Trophoblast cell (in vitro differentiated cells and primary cell): ENCODE data around the gene COMMD3.
A peak's percentile ranks its signal among the peaks of the same experiment; 100 is the strongest.

Source experiments
- DNase-seq, 2 donors: peaks; one replicate each; pipeline ENCODE4 v3.0.0-alpha.2; 2016
- H2AFZ ChIP-seq: 2 replicates; pipeline ENCODE4 v1.6.1; 2013; ENCODE audit warnings: low read length, moderate library complexity, mild to moderate bottlenecking; ENCODE audit not compliant: insufficient read depth, poor library complexity
- H2AK5ac ChIP-seq: 2 replicates; pipeline ENCODE4 v1.6.1; 2013; ENCODE audit warnings: mild to moderate bottlenecking, low read length
- H2BK120ac ChIP-seq: 2 replicates; pipeline ENCODE4 v1.6.1; 2013; ENCODE audit warnings: low read length, mild to moderate bottlenecking, moderate library complexity; ENCODE audit not compliant: insufficient read depth, poor library complexity
- H2BK12ac ChIP-seq: 2 replicates; pipeline ENCODE4 v1.6.1; 2013; ENCODE audit warnings: mild to moderate bottlenecking, low read length, moderate library complexity
- H2BK5ac ChIP-seq: 2 replicates; pipeline ENCODE4 v1.6.1; 2013; ENCODE audit warnings: low read length, low read depth, moderate library complexity, mild to moderate bottlenecking; ENCODE audit not compliant: poor library complexity
- H3K14ac ChIP-seq: 2 replicates; pipeline ENCODE4 v1.6.1; 2013; ENCODE audit warnings: mild to moderate bottlenecking, low read length
- H3K18ac ChIP-seq: 2 replicates; pipeline ENCODE4 v1.6.1; 2013; ENCODE audit warnings: mild to moderate bottlenecking, low read length
- H3K23ac ChIP-seq: 2 replicates; pipeline ENCODE4 v1.6.1; 2013; ENCODE audit warnings: low read length
- H3K27ac ChIP-seq: 2 replicates; pipeline ENCODE4 v1.5.1; 2013; ENCODE audit warnings: low read depth, mild to moderate bottlenecking, inconsistent platforms, low read length, moderate library complexity
- H3K27me3 ChIP-seq: 2 replicates; pipeline ENCODE4 v1.6.1; 2013; ENCODE audit warnings: inconsistent platforms, mild to moderate bottlenecking, low read length, moderate library complexity; ENCODE audit not compliant: insufficient read depth
- H3K36me3 ChIP-seq, 2 experiments: 1 replicate in 1 of 2; 2 replicates in 1 of 2; pipeline ENCODE4 v1.6.1; 2013; ENCODE audit warnings: low read length in 2 of 2, mild to moderate bottlenecking in 2 of 2, moderate library complexity in 1 of 2; ENCODE audit not compliant: insufficient read depth in 2 of 2, control insufficient read depth in 1 of 2
- H3K4ac ChIP-seq: 2 replicates; pipeline ENCODE4 v1.6.1; 2013; ENCODE audit warnings: low read depth, mild to moderate bottlenecking, low read length, moderate library complexity
- H3K4me1 ChIP-seq, 2 experiments: 1 replicate in 1 of 2; 2 replicates in 1 of 2; pipeline ENCODE4 v1.6.1; 2013; ENCODE audit warnings: low read length in 2 of 2, mild to moderate bottlenecking in 2 of 2, moderate library complexity in 1 of 2; ENCODE audit not compliant: insufficient read depth in 2 of 2, control insufficient read depth in 1 of 2
- H3K4me2 ChIP-seq: 2 replicates; pipeline ENCODE4 v1.6.1; 2013; ENCODE audit warnings: inconsistent platforms, mild to moderate bottlenecking, low read length, moderate library complexity
- H3K4me3 ChIP-seq: 2 replicates; pipeline ENCODE4 v1.5.1; 2013; ENCODE audit warnings: mild to moderate bottlenecking, low read depth, low read length, inconsistent platforms
- H3K79me1 ChIP-seq: one replicate; pipeline ENCODE4 v1.6.1; 2013; ENCODE audit warnings: low read length
- H3K79me2 ChIP-seq: 2 replicates; pipeline ENCODE4 v1.6.1; 2013; ENCODE audit warnings: low read length, mild to moderate bottlenecking; ENCODE audit not compliant: control insufficient read depth, insufficient read depth, poor library complexity
- H3K9ac ChIP-seq: 2 replicates; pipeline ENCODE4 v1.6.1; 2013; ENCODE audit warnings: mild to moderate bottlenecking, low read length
- H3K9me3 ChIP-seq: 2 replicates; pipeline ENCODE4 v1.6.1; 2013; ENCODE audit warnings: low read depth, mild to moderate bottlenecking, control low read depth, inconsistent platforms, low read length; ENCODE audit not compliant: insufficient read depth
- H4K12ac ChIP-seq: 2 replicates; pipeline ENCODE4 v1.6.1; 2013; ENCODE audit warnings: low read depth, mild to moderate bottlenecking, low read length, moderate library complexity
- H4K8ac ChIP-seq: 2 replicates; pipeline ENCODE4 v1.6.1; 2013; ENCODE audit warnings: low read depth, mild to moderate bottlenecking, low read length, moderate library complexity
- H4K91ac ChIP-seq: one replicate; pipeline ENCODE4 v1.6.1; 2013; ENCODE audit warnings: low read depth, mild to moderate bottlenecking, low read length, moderate library complexity
- WGBS: extraction: QIAGEN DNeasy Blood & Tissue Kit; methylation state at CpG from one replicate; pipeline ENCODE4 v1.1.7; 2013; ENCODE audit warnings: missing lambda C conversion rate; ENCODE audit not compliant: insufficient read length, insufficient coverage; ENCODE audit errors: extremely low coverage; 5-methylcytosine and 5-hydroxymethylcytosine counted together

The COMMD3 gene

DNA sequence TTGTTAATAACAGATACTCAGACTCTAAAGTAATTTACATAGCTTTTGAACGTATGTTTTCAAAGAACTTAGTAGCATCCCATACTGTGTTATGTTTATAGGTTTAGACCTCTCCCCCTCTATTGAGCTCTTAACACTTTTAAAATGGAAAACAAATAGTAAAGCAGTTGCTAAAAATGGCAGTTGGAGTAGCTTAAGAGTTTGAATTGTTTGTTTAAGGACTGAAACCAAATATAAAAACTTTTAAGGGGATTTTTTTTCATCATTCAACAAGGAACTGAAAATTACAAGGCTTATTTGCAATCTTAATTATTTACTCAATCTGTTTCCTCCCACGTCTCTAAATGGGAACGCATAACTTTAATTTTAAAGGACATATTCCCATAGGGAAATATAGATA lies 27.5 kb downstream of the COMMD3 start:
- no peak overlapping the region for H3K18ac ChIP-seq
- H3K4me3 ChIP-seq, result no peak overlapping the region
- peaks cover 7% of the 10 kb centered on the region for H3K79me1 ChIP-seq
- H3K23ac ChIP-seq, result no peak overlapping the region
- no peak overlapping the region for H3K27ac ChIP-seq
- no peak overlapping the region for H4K91ac ChIP-seq
- H3K4me1 ChIP-seq, result peaks cover 10 to 12% of the 10 kb centered on the region in 2 experiments
- H3K4ac ChIP-seq, result no peak overlapping the region
- H3K4me2 ChIP-seq, result no peak overlapping the region
- H3K27me3 ChIP-seq, result peaks cover 32% of the 10 kb centered on the region
- WGBS, result no CpG with 5 or more reads among the region's 3 CpGs
- no peak overlapping the region for H3K14ac ChIP-seq
- no peak overlapping the region for H2BK12ac ChIP-seq
- H3K79me2 ChIP-seq, result peaks cover 5% of the 10 kb centered on the region
- H4K8ac ChIP-seq, result no peak overlapping the region
- DNase-seq, result no peak
- peaks cover 11% of the 10 kb centered on the region for H3K9me3 ChIP-seq
- H4K12ac ChIP-seq, result no peak overlapping the region
- no peak overlapping the region for H2BK120ac ChIP-seq
- no peak overlapping the region for H2BK5ac ChIP-seq
- no peak overlapping the region for H3K9ac ChIP-seq
- H3K36me3 ChIP-seq, result no peaks in the 10 kb centered on the region
- H2AK5ac ChIP-seq, result no peak overlapping the region
- H2AFZ ChIP-seq, result no peak overlapping the region

- no peak overlapping the region for H2BK120ac ChIP-seq
- H3K23ac ChIP-seq, result no peak overlapping the region
- no peak overlapping the region for H3K4me3 ChIP-seq
- no peak overlapping the region for H2AFZ ChIP-seq
- H3K4me2 ChIP-seq, result no peak overlapping the region
- peaks cover 32% of the 10 kb centered on the region for H3K27me3 ChIP-seq
- no peaks in the 10 kb centered on the region for H3K36me3 ChIP-seq
- H4K8ac ChIP-seq, result no peak overlapping the region
- H3K18ac ChIP-seq, result no peak overlapping the region
- peaks cover 7% of the 10 kb centered on the region for H3K79me1 ChIP-seq
- H3K9ac ChIP-seq, result no peak overlapping the region
- H2BK12ac ChIP-seq, result no peak overlapping the region
- H4K91ac ChIP-seq, result no peak overlapping the region
- no peak for DNase-seq
- H3K4me1 ChIP-seq, result peaks cover 10 to 12% of the 10 kb centered on the region in 2 experiments
- no CpG with 5 or more reads among the region's 1 CpG for WGBS
- peaks cover 11% of the 10 kb centered on the region for H3K9me3 ChIP-seq
- no peak overlapping the region for H3K27ac ChIP-seq
- H2AK5ac ChIP-seq, result no peak overlapping the region
- H3K4ac ChIP-seq, result no peak overlapping the region
- H3K79me2 ChIP-seq, result peaks cover 5% of the 10 kb centered on the region
- H3K14ac ChIP-seq, result no peak overlapping the region
- no peak overlapping the region for H4K12ac ChIP-seq
- no peak overlapping the region for H2BK5ac ChIP-seq
Measured at GRCh38 chr10:22344249-22344648, 28.1 kb downstream of the COMMD3 start.

GRCh38 chr10:22344781-22345300 lies 28.7 kb downstream of the COMMD3 start:
- Histone ChIP-seq H3K27me3 (peaks cover 32% of the 10 kb centered on the region), H4K91ac (no peak overlapping the region), H3K9me3 (peaks cover 11% of the 10 kb centered on the region), H3K4me3 (peak overlapping the region; percentile 39), H4K8ac (no peak overlapping the region), H2BK12ac (no peak overlapping the region), H3K36me3 (no peaks in the 10 kb centered on the region), H3K14ac (no peak overlapping the region), H3K4ac (no peak overlapping the region), H2BK120ac (no peak overlapping the region), H3K9ac (no peak overlapping the region), H2BK5ac (no peak overlapping the region), H2AFZ (peak overlapping the region; percentile 56), H2AK5ac (no peak overlapping the region), H3K79me2 (peaks cover 5% of the 10 kb centered on the region), H3K4me1 (peaks cover 10 to 12% of the 10 kb centered on the region in 2 experiments), H3K27ac (no peak overlapping the region), H3K23ac (no peak overlapping the region), H3K79me1 (peaks cover 7% of the 10 kb centered on the region), H3K4me2 (peak overlapping the region; percentile 51), H3K18ac (no peak overlapping the region), H4K12ac (no peak overlapping the region)
- WGBS, result no CpG with 5 or more reads among the region's 26 CpGs
- no peak for DNase-seq

DNA sequence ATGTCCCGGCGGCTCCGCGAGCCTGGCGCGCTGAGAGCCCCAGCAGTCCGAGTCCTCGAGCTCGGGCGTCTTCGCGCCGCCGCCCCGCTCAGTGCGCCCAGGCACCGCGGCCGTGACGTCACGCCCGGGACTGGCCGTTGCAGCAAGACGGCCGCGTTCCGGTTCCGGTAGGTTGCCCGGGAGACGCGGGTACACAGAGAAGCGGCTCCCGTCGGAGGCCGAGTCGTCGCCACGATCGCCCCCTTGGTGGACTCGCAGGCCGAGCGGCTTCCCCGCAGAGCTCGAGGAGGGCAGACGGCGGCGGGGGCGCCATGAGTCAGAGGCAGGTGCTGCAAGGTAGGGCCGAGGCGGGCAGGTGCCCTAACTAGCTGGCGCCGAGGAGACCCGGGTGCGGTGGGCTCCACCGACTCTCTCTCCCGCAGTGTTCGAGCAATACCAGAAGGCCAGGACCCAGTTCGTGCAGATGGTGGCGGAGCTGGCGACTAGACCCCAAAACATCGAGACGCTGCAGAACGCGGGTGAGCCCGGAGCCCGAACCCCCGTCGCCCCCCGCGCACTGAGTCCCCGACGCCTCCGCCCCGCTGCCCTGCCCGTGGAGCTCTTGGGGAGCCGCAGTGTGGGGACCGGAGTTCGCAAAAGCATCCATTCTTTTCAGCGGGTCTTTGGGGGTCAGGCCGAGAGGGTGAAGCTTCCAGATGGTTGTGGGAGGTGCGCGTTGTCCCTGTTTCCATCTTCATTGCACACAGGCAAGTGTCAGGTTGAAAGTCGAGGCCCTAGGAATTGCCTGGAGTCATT lies 29.3 kb downstream of the COMMD3 start, which contains the start of gene SPAG6:
Gene SPAG6 (plus strand): TSS at position 196 of the 795 bp plus-strand sequence. CDS start 116 bp downstream, at position 312.
- WGBS, result no CpG with 5 or more reads among the region's 83 CpGs

More for the DNA sequence above, 29.3 kb downstream of the COMMD3 start, which contains the start of gene SPAG6:
- H3K4me2 ChIP-seq, result peak within 1 kb of the TSS; percentile 51
- H3K79me1 ChIP-seq, result peaks cover 3% of the 10 kb centered on the region
- peaks cover 32% of the 10 kb centered on the region for H3K27me3 ChIP-seq
- no peak within 1 kb of the TSS for H2BK5ac ChIP-seq
- H3K9me3 ChIP-seq, result peaks cover 11% of the 10 kb centered on the region
- no peak within 1 kb of the TSS for H3K4ac ChIP-seq
- H2BK120ac ChIP-seq, result no peak within 1 kb of the TSS
- H3K23ac ChIP-seq, result no peak within 1 kb of the TSS
- peak within 1 kb of the TSS; percentile 56 for H2AFZ ChIP-seq
- no peak within 1 kb of the TSS for H4K8ac ChIP-seq
- peaks cover 10% of the 10 kb centered on the region in 2 experiments for H3K4me1 ChIP-seq
- no peak within 1 kb of the TSS for H3K14ac ChIP-seq
- peaks cover 3% of the 10 kb centered on the region for H3K79me2 ChIP-seq
- DNase-seq, result peak; percentile 42 to 53
- H3K9ac ChIP-seq, result no peak within 1 kb of the TSS
- no peak within 1 kb of the TSS for H3K18ac ChIP-seq
- H3K27ac ChIP-seq, result no peak within 1 kb of the TSS
- H2AK5ac ChIP-seq, result no peak within 1 kb of the TSS
- no peaks in the 10 kb centered on the region for H3K36me3 ChIP-seq
- peak within 1 kb of the TSS; percentile 39 for H3K4me3 ChIP-seq
- H2BK12ac ChIP-seq, result no peak within 1 kb of the TSS
- H4K12ac ChIP-seq, result no peak within 1 kb of the TSS
- H4K91ac ChIP-seq, result no peak within 1 kb of the TSS
